Liver (tissue), 9 donors: Measurements from ENCODE around the gene SERPINE2. TPM values are rescaled to one million over a fixed set of nuclear protein-coding genes. Genes with fewer than 3 reads are reported as not detected.

ENCODE experiments used
- DNase-seq: peaks from one replicate; pipeline ENCODE4 v3.0.0-alpha.2; 2017; ENCODE audit warnings: low spot score
- H3K27ac ChIP-seq, 2 donors: one replicate each; pipeline ENCODE4 v1.7.0; 2013; ENCODE audit warnings: inconsistent platforms in 2 of 2, low read length in 2 of 2, control low read depth in 1 of 2, low read depth in 1 of 2, mild to moderate bottlenecking in 1 of 2
- H3K27me3 ChIP-seq, 4 donors: one replicate each; pipeline versions ENCODE4 v1.6.1 to v1.7.0; 2013; ENCODE audit warnings: low read length in 3 of 4, inconsistent platforms in 1 of 4, mild to moderate bottlenecking in 1 of 4, moderate library complexity in 1 of 4; ENCODE audit not compliant: control insufficient read depth in 4 of 4, insufficient read depth in 4 of 4
- H3K36me3 ChIP-seq, 4 donors: one replicate each; pipeline versions ENCODE4 v1.6.1 to v1.7.0; 2013; ENCODE audit warnings: low read length in 3 of 4, mild to moderate bottlenecking in 3 of 4, low read depth in 1 of 4, moderate library complexity in 1 of 4; ENCODE audit not compliant: control insufficient read depth in 4 of 4, insufficient read depth in 3 of 4
- H3K4me1 ChIP-seq, 4 donors: one replicate each; pipeline versions ENCODE4 v1.6.1 to v1.7.0; 2013; ENCODE audit warnings: low read length in 3 of 4, mild to moderate bottlenecking in 3 of 4, moderate library complexity in 1 of 4; ENCODE audit not compliant: control insufficient read depth in 4 of 4, insufficient read depth in 4 of 4
- H3K4me3 ChIP-seq, 3 donors: one replicate each; pipeline versions ENCODE4 v1.6.1 to v1.7.0; 2013; ENCODE audit warnings: low read length in 3 of 3, control low read depth in 1 of 3, low read depth in 1 of 3, mild to moderate bottlenecking in 1 of 3
- H3K9ac ChIP-seq, 2 donors: one replicate each; pipeline ENCODE4 v1.7.0; 2013; ENCODE audit warnings: low read length in 2 of 2, mild to moderate bottlenecking in 2 of 2, moderate library complexity in 2 of 2, control low read depth in 1 of 2, low read depth in 1 of 2
- H3K9me3 ChIP-seq, 4 donors: one replicate each; pipeline versions ENCODE4 v1.6.1 to v1.7.0; 2013; ENCODE audit warnings: low read length in 3 of 4; ENCODE audit not compliant: control insufficient read depth in 4 of 4
- EGR1 ChIP-seq, 2 donors: IDR thresholded peaks; 2 replicates each; pipeline ENCODE4 v1.6.1; 2016 to 2018; ENCODE audit warnings: antibody characterized with exemption in 2 of 2, low read depth in 2 of 2
- FOXA1 ChIP-seq: IDR thresholded peaks from 2 replicates; pipeline ENCODE4 v1.6.1; 2016; ENCODE audit warnings: antibody characterized with exemption
- FOXA2 ChIP-seq: IDR thresholded peaks from 2 replicates; pipeline ENCODE4 v1.6.1; 2016; ENCODE audit warnings: antibody characterized with exemption
- GABPA ChIP-seq, 2 donors: IDR thresholded peaks in 1 of 2; conservative IDR thresholded peaks in 1 of 2; 2 replicates each; pipeline ENCODE4 v1.6.1; 2016; ENCODE audit warnings: antibody characterized with exemption in 2 of 2, mild to moderate bottlenecking in 1 of 2, moderate library complexity in 1 of 2
- HNF4A ChIP-seq, 2 donors: conservative IDR thresholded peaks; 2 replicates each; pipeline ENCODE4 v1.6.1; 2016; ENCODE audit warnings: antibody characterized with exemption in 2 of 2, mild to moderate bottlenecking in 2 of 2
- HNF4G ChIP-seq: IDR thresholded peaks from 2 replicates; pipeline ENCODE4 v1.6.1; 2016; ENCODE audit warnings: antibody characterized with exemption
- JUND ChIP-seq, 2 donors: IDR thresholded peaks; 2 replicates each; pipeline ENCODE4 v1.6.1; 2016; ENCODE audit warnings: antibody characterized with exemption in 2 of 2
- NR2F2 ChIP-seq: IDR thresholded peaks from 2 replicates; pipeline ENCODE4 v1.6.1; 2016; ENCODE audit warnings: antibody characterized with exemption
- RAD21 ChIP-seq, 2 donors: IDR thresholded peaks; 2 replicates each; pipeline ENCODE4 v1.6.1; 2016; ENCODE audit warnings: antibody characterized with exemption in 2 of 2, mild to moderate bottlenecking in 2 of 2
- RXRA ChIP-seq, 2 donors: IDR thresholded peaks; 2 replicates each; pipeline ENCODE4 v1.6.1; 2017 to 2018; ENCODE audit warnings: antibody characterized with exemption in 2 of 2, mild to moderate bottlenecking in 1 of 2
- SP1 ChIP-seq: IDR thresholded peaks from 2 replicates; pipeline ENCODE4 v1.6.1; 2018; ENCODE audit warnings: antibody characterized with exemption, mild to moderate bottlenecking
- YY1 ChIP-seq: IDR thresholded peaks from 2 replicates; pipeline ENCODE4 v1.6.1; 2016; ENCODE audit warnings: antibody characterized with exemption, mild to moderate bottlenecking
- ZBTB33 ChIP-seq: IDR thresholded peaks from 2 replicates; pipeline ENCODE4 v1.6.1; 2016; ENCODE audit warnings: antibody characterized with exemption
- WGBS: extraction: QIAGEN DNeasy Blood & Tissue Kit; methylation state at CpG from one replicate; pipeline ENCODE4 v1.1.7; 2013; 5-methylcytosine and 5-hydroxymethylcytosine counted together
- polyA plus RNA-seq, 2 donors: library from polyadenylated mRNA; stranded (reverse) in 1 of 2; unstranded in 1 of 2; fragments of 200-250 nt in 1 of 2; fragments of >200 nt in 1 of 2; fragmentation: Nextera tagmentation in 1 of 2; extraction: Ambion mirVana in 1 of 2; gene quantifications; one replicate each; pipeline versions ENCODE4 v1.2.1 to v1.2.3, GENCODE V29; 2013 to 2015
- total RNA-seq, 2 donors: library from RNA; depleted of rRNA; stranded (reverse); fragments of >200 nt; gene quantifications; one replicate each; pipeline ENCODE4 v1.2.3, GENCODE V29; 2014
- TF ChIP-seq, protein P1 (sequence below): IDR thresholded peaks from 2 replicates; pipeline ENCODE4 v1.6.1; 2016; ENCODE audit warnings: antibody characterized with exemption
- TF ChIP-seq, protein P2 (sequence below): IDR thresholded peaks from 2 replicates; pipeline ENCODE4 v1.6.1; 2016; ENCODE audit warnings: antibody characterized with exemption
- TF ChIP-seq, protein P3 (sequence below): fragments of 150-350 bp; IDR thresholded peaks from 2 replicates; pipeline ENCODE4 v1.5.1; 2017; ENCODE audit warnings: improper control_type of control experiment, low read depth, low read length; ENCODE audit not compliant: missing input control
- donor health status: healthy.
- donor health status: healthy.
- donor health status: healthy.
- donor health status: healthy.
- donor health status: healthy.

The SERPINE2 gene
- total and polyA plus RNA-seq, 4 donors: 0.92 to 4.8 (median 2.3) TPM

- no peaks in the 10 kb centered on the region for H3K9me3 ChIP-seq
- TF ChIP-seq HNF4A (conservative IDR thresholded peaks at IDR 0.05): no peak
- no peak for TF ChIP-seq GABPA (IDR thresholded peaks at IDR 0.05 in 1 of 2, conservative IDR thresholded peaks at IDR 0.05 in 1 of 2)
- no peak for TF ChIP-seq FOXA2
- no peak for TF ChIP-seq ZBTB33
- no peak for TF ChIP-seq HNF4G
- TF ChIP-seq NR2F2: no peak
- no peak for TF ChIP-seq YY1
- no peak for TF ChIP-seq RAD21 (IDR thresholded peaks at IDR 0.05)
- no peak overlapping the region for H3K27ac ChIP-seq
- H3K27me3 ChIP-seq: no peaks in the 10 kb centered on the region
- peaks cover 0 to 3% (median 1%) of the 10 kb centered on the region in 4 donors for H3K4me1 ChIP-seq
- WGBS: 88% methylated on average over 1 of the region's 1 CpG
- peaks cover 6 to 26% (median 13%) of the 10 kb centered on the region in 4 donors for H3K36me3 ChIP-seq
- DNase-seq: no peak
- no peak overlapping the region for H3K4me3 ChIP-seq
- H3K9ac ChIP-seq: no peak overlapping the region
Observed at GRCh38 chr2:223969856-223970255, 69.2 kb downstream of the SERPINE2 start.

- TF ChIP-seq GABPA (IDR thresholded peaks at IDR 0.05 in 1 of 2, conservative IDR thresholded peaks at IDR 0.05 in 1 of 2): no peak
- no peak for TF ChIP-seq SP1
- TF ChIP-seq EGR1 (IDR thresholded peaks at IDR 0.05; ENCODE audit: low read depth in 2 of 2): no peak
- no peak for TF ChIP-seq YY1
- no peak for TF ChIP-seq HNF4A (conservative IDR thresholded peaks at IDR 0.05)
- no peak for TF ChIP-seq FOXA1
- TF ChIP-seq ZBTB33: no peak
- TF ChIP-seq, protein P1, sequence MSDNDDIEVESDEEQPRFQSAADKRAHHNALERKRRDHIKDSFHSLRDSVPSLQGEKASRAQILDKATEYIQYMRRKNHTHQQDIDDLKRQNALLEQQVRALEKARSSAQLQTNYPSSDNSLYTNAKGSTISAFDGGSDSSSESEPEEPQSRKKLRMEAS: no peak
- no peak for TF ChIP-seq NR2F2
- TF ChIP-seq, protein P2, sequence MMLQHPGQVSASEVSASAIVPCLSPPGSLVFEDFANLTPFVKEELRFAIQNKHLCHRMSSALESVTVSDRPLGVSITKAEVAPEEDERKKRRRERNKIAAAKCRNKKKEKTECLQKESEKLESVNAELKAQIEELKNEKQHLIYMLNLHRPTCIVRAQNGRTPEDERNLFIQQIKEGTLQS: no peak
- TF ChIP-seq JUND (IDR thresholded peaks at IDR 0.05): no peak
- TF ChIP-seq, protein P3, sequence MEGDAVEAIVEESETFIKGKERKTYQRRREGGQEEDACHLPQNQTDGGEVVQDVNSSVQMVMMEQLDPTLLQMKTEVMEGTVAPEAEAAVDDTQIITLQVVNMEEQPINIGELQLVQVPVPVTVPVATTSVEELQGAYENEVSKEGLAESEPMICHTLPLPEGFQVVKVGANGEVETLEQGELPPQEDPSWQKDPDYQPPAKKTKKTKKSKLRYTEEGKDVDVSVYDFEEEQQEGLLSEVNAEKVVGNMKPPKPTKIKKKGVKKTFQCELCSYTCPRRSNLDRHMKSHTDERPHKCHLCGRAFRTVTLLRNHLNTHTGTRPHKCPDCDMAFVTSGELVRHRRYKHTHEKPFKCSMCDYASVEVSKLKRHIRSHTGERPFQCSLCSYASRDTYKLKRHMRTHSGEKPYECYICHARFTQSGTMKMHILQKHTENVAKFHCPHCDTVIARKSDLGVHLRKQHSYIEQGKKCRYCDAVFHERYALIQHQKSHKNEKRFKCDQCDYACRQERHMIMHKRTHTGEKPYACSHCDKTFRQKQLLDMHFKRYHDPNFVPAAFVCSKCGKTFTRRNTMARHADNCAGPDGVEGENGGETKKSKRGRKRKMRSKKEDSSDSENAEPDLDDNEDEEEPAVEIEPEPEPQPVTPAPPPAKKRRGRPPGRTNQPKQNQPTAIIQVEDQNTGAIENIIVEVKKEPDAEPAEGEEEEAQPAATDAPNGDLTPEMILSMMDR: no peak
- TF ChIP-seq RAD21 (IDR thresholded peaks at IDR 0.05): no peak
- TF ChIP-seq HNF4G: no peak
- no peak for TF ChIP-seq FOXA2
- TF ChIP-seq RXRA (IDR thresholded peaks at IDR 0.05): no peak
- Histone ChIP-seq H3K4me3 (no peak overlapping the region), H3K9ac (no peak overlapping the region), H3K9me3 (no peaks in the 10 kb centered on the region), H3K27me3 (no peaks in the 10 kb centered on the region), H3K4me1 (peaks cover 0 to 3% (median 1%) of the 10 kb centered on the region in 4 donors), H3K36me3 (peaks cover 6 to 30% (median 15%) of the 10 kb centered on the region in 4 donors), H3K27ac (no peak overlapping the region)
- 28% methylated on average over 2 of the region's 3 CpGs for WGBS
- no peak for DNase-seq
Observed at GRCh38 chr2:223969315-223969714, 69.8 kb downstream of the SERPINE2 start.
